NOMO-1 treated with DMSO at 0.1 percent for 48 hours (cell line): ENCODE results near the gene PSME1.

Experiments used
- DNase-seq: peaks from one replicate; lab custom pipeline; 2025; ENCODE audit not compliant: unreplicated experiment; lab: John Stamatoyannopoulos, UW

Gene PSME1

GRCh38 chr14:24145690-24146452 lies 9.9 kb downstream of the PSME1 start:
- peak; percentile 15 for DNase-seq

GRCh38 chr14:24146453-24146977 lies 10.5 kb downstream of the PSME1 start, which contains the start of gene PSME2:
PSME2 (minus strand) TSS chr14:24146610; CDS start chr14:24146581, 29 bp downstream.
- peak; percentile 97 for DNase-seq

- DNase-seq: peak; percentile 100
Measured at GRCh38 chr14:24146978-24147760, 11.2 kb downstream of the PSME1 start, which contains the start of gene RNF31. RNF31 (plus strand) TSS chr14:24147498; CDS start chr14:24147699, 201 bp downstream.

DNA sequence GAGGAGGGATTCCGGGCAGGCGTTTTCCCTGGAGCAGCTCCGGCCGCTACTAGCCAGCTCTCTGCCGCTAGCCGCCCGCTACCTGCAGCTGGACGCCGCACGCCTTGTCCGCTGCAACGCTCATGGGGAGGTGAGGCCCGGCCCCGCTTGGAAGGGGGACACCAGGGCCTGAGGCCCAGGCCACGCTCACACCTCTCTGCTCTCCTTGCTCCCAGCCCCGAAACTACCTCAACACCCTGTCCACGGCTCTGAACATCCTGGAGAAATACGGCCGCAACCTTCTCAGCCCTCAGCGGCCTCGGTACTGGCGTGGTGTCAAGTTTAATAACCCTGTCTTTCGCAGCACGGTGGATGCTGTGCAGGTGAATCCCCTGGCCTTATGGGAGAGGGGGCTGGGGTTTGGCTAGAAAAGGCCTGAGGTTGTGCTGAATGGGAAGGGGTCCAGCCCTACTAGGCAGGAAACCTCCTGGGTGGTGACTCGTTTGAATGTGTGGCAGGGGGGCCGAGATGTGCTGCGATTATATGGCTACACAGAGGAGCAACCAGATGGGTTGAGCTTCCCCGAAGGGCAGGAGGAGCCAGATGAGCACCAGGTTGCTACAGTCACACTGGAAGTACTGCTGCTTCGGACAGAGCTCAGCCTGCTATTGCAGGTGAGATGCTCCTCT lies 11.9 kb downstream of the PSME1 start:
- no peak for DNase-seq

DNA sequence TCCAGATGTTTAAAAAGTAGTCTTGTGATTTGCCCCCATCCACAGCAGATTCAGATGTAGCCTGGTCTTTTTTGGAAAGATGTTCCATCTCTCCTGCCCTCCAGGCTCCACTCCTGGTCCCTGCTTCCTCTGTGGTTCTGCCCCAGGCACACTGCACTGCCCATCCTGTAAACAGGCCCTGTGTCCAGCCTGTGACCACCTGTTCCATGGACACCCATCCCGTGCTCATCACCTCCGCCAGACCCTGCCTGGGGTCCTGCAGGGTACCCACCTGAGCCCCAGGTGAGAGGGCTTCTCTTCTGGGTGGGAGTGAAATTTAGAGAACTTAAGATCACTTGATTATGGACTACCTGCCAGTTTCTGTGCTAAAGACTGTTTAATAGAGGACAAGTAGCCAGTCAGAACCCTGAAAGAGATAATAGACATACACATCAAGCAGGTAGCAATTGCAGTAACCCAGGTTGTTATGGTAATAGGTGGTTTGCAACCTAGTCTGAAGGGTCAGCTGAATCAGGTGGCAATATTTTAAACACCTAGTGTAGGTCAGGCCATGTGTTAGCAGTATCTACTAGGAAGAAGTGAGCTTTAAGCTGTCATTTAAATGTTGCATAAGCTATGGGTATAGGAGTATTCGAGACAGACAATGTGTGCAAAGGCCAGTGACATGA lies 13.4 kb downstream of the PSME1 start:
- no peak for DNase-seq

- no peak for DNase-seq
Measured at GRCh38 chr14:24150061-24150460, 14.1 kb downstream of the PSME1 start.

DNA sequence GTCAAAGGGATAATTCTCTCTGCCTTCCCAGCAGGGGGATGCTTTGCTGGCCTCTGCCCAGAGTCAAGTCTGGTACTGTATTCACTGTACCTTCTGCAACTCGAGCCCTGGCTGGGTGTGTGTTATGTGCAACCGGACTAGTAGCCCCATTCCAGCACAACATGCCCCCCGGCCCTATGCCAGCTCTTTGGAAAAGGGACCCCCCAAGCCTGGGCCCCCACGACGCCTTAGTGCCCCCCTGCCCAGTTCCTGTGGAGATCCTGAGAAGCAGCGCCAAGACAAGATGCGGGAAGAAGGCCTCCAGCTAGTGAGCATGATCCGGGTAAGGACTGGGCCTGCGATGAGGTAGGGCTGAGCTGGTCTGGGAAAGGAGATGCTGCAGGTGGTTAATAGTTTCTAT lies 14.6 kb downstream of the PSME1 start:
- DNase-seq: no peak

DNA sequence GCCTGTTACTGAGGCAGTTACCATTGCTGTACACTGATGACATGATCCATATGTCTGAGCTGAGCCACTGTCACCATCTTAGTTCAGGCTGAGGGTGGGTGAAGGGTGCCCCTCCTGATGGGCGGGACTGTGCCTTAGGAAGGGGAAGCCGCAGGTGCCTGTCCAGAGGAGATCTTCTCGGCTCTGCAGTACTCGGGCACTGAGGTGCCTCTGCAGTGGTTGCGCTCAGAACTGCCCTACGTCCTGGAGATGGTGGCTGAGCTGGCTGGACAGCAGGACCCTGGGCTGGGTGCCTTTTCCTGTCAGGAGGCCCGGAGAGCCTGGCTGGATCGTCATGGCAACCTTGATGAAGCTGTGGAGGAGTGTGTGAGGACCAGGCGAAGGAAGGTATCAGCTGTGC lies 15.0 kb downstream of the PSME1 start:
- no peak for DNase-seq

- no peak for DNase-seq
Measured at GRCh38 chr14:24151404-24152080, 15.5 kb downstream of the PSME1 start.

GRCh38 chr14:24155100-24155499 lies 19.1 kb downstream of the PSME1 start:
- no peak for DNase-seq

DNA sequence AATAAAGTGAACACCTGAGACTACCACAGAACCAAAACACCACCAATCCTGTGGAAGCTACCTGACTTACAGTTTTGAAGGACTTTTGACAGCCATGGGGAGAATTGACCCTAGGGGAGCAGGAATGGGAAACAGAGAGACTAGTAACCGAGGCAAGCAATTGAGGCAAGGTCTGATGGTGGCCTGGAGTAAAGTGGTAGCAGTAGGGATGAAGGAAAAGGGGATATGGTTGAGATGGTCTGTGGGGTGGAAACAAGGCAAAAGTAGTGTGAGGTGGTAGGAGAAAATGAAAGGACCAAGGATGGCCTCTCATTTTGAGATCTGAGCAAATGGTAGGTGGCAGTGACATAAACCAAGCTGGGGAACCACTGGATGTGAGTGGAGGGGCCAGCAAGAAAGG lies 20.8 kb downstream of the PSME1 start:
- DNase-seq: no peak

- no peak for DNase-seq
Measured at GRCh38 chr14:24157331-24157730, 21.3 kb downstream of the PSME1 start.

DNA sequence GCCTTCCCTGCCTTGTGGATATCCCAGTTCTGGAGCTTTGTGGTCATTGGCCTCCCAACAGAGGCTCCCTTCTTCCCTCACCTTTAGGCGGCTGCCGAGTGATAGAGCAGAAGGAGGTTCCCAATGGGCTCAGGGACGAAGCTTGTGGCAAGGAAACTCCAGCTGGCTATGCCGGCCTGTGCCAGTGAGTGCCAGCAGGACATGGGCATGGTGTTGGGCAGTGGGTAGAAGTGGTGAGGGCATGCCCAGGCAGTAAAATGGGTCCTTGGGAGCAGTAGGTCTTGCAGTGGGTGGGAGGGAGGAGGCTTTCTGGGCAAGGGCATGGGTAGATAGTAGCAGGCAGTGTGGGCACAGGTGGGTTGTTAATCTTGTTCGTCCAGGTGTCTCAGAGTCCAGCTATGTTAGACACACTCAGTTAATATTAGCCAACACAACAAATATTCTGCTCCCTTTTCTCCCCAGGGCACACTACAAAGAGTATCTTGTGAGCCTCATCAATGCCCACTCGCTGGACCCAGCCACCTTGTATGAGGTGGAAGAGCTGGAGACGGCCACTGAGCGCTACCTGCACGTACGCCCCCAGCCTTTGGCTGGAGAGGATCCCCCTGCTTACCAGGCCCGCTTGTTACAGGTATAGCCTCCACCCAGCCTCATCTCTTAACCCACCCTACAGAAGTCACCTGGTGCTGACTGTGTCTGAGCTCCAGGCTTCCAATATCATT lies 23.9 kb downstream of the PSME1 start:
- DNase-seq: no peak

DNA sequence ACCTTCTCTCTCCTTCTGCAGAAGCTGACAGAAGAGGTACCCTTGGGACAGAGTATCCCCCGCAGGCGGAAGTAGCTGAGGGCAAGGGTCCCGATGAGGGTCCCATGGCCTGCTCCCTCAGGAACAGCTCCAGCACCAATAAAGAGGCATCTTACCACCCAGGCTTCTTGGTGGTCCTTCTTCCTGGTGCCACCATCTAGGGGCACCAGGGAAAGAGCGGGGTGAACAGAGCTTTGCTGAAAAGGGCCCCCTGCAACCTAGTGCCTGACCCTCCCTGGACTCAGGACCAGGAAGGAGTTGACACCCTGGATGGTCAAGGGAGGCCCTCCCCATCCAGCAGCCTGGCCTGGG lies 24.5 kb downstream of the PSME1 start:
- DNase-seq: no peak

DNA sequence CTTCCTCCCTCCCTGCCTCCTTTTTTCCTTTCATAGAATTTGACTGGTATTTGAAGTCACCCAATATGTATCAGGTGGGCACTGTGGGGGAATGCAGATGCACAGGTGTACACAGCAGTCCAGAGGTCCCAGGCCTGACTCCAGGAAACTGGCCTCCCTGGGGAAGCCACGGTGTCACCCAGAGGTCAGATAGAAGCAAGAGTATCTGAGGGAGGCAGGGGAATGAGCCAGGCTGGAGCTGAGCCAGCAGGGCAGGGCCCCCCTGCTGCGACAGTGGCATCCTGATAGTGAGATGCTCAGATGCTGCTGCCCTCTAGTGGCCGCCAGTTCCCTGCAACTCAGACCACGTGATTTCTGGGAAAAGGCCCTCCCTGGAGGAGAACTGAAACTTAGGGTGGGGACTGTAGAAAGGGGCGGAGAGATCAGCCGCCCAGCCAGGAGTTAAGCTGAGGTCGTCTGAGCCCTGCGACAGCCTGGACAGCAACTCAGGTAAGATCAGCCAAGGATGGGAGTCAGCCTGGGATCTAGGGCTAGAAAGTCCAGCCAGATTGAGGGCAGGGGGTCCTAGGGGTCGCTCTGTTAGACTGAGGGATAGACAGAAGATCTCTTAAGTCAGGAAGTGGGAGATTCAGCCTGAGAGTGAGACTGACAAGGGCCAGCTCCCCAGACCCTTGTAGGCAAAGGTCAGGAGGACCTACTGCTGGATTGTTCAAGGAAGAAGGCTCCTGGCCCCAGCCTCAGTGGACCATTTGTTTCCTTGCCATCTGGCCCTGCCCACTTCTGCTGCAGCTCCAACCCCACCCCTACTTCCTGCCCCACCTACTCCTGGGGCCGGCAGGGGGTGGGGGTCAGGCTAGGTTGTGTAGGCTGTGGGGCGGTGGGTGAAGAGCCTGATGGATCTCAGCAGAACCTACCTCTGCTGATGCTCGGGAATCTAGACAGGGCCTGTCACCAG lies 25.1 kb downstream of the PSME1 start, which contains the start of gene IRF9:
Gene IRF9, plus strand, starts transcription at position 416 of the 955 bp plus-strand sequence. CDS start 880 bp downstream, outside the sequence.
- DNase-seq: peak; percentile 98

DNA sequence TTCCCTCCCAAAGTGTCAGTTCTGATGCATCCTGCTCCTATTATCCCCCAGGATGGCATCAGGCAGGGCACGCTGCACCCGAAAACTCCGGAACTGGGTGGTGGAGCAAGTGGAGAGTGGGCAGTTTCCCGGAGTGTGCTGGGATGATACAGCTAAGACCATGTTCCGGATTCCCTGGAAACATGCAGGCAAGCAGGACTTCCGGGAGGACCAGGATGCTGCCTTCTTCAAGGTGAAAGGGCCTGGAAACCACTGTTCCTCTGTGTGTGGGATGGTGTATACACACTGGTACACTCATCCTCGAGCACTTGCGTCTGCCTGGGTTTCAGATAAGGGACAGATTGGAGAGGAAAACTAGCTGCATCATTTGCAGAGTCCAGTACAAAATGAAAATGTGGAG lies 26.1 kb downstream of the PSME1 start:
- DNase-seq: no peak

DNA sequence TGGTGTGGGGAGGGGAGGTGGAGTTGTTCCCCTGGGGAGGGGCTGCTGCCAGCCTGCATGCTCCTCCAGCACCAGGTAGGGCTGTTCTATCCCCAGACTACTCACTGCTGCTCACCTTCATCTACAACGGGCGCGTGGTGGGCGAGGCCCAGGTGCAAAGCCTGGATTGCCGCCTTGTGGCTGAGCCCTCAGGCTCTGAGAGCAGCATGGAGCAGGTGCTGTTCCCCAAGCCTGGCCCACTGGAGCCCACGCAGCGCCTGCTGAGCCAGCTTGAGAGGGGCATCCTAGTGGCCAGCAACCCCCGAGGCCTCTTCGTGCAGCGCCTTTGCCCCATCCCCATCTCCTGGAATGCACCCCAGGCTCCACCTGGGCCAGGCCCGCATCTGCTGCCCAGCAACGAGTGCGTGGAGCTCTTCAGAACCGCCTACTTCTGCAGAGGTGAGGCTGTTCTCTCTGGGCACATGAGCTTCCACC lies 28.6 kb downstream of the PSME1 start:
- DNase-seq: no peak

- no peak for DNase-seq
Measured at GRCh38 chr14:24165785-24166184, 29.8 kb downstream of the PSME1 start.
